A673 (cell line): ENCODE measurements around the gene SGMS2.

Source experiments
- CTCF ChIP-seq: fragments of 300-800, 200-600 bp; sonication (generic); conservative IDR thresholded peaks from 2 replicates; pipeline ENCODE4 v1.5.1; 2017; ENCODE audit warnings: low read depth, mild to moderate bottlenecking, antibody characterized with exemption, low read length, moderate library complexity, mixed read lengths
- EZH2 ChIP-seq: fragments of 200-600 bp; sonication (generic); IDR thresholded peaks from 2 replicates; pipeline ENCODE4 v1.6.1; 2017; ENCODE audit warnings: borderline replicate concordance, low read depth, mild to moderate bottlenecking, mixed read lengths, antibody characterized with exemption, low read length; ENCODE audit not compliant: poor library complexity, severe bottlenecking

GRCh38 chr4:107837776-107838618 lies 13.3 kb downstream of the SGMS2 start:
- TF ChIP-seq CTCF: no peak
- TF ChIP-seq EZH2: no peak
